ENCODE measurements around the gene SEC24D. TPM values are rescaled to one million over a fixed set of nuclear protein-coding genes. Genes with fewer than 3 reads are reported as not detected.

Gene SEC24D
- total and polyA plus RNA-seq, 5 experiments from 2014 or later: 7.2 to 19.8 (median 9.8) TPM

GRCh38 chr4:118734491-118735205 is 101.3 kb downstream of the SEC24D start:
- peaks cover 0 to 54% (median 14%) of the 10 kb centered on the region in 3 donors for H3K36me3 Mint-ChIP-seq
- no peaks in the 10 kb centered on the region for H3K9me3 Mint-ChIP-seq
- H3K27me3 Mint-ChIP-seq: no peaks in the 10 kb centered on the region
- ATAC-seq (no peak), DNase-seq (no peak)
- POLR2A ChIA-PET: no interaction called here
- peaks cover 3 to 13% (median 10%) of the 10 kb centered on the region in 4 donors for H3K4me1 Mint-ChIP-seq
- H3K27ac Mint-ChIP-seq: peak overlapping the region in 2 of 10 donors; percentile 4 to 68
- H3K4me3 Mint-ChIP-seq: no peak overlapping the region

- Mint-ChIP-seq H3K9me3 (no peaks in the 10 kb centered on the region), H3K27ac (peak overlapping the region in 1 of 10 donors; percentile 10), H3K27me3 (no peaks in the 10 kb centered on the region), H3K4me3 (no peak overlapping the region), H3K4me1 (peaks cover 3 to 19% (median 15%) of the 10 kb centered on the region in 4 donors), H3K36me3 (peaks cover 0 to 38% (median 15%) of the 10 kb centered on the region in 3 donors)
- POLR2A ChIA-PET: no interaction called here
- ATAC-seq (no peak), DNase-seq (no peak)
Observed at GRCh38 chr4:118732591-118733330, 103.2 kb downstream of the SEC24D start.

DNA sequence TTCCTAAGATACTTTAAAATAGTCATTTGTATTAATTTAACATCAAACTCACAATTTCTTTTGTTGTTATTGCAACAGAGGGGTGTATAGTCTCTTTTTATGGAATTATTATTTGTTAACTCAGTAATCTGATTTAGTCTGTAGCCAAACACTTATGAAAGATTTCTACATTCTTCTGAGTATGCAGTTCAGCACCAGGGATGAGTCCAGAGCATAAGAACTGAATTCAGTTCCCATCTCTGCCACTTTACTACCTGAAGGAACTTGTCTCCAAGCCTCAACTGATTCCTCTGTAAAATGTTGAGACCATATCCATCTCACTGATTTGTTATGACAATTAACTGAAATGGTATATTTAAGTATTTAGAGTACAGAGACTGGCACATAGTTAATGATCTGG is 105.2 kb downstream of the SEC24D start:
- H3K36me3 Mint-ChIP-seq: peaks cover 0 to 38% (median 21%) of the 10 kb centered on the region in 3 donors
- ATAC-seq (no peak), DNase-seq (no peak)
- peak overlapping the region in 7 of 10 donors; percentile 8 to 85 (median 76) for H3K27ac Mint-ChIP-seq
- H3K27me3 Mint-ChIP-seq: no peaks in the 10 kb centered on the region
- POLR2A ChIA-PET: interaction anchor here (1.3 kb wide), 1 partner anchor 45 kb away, joined by 6 read pairs; the partner anchor contains the start of gene METTL14
- H3K4me3 Mint-ChIP-seq: no peak overlapping the region
- no peaks in the 10 kb centered on the region for H3K9me3 Mint-ChIP-seq
- H3K4me1 Mint-ChIP-seq: peaks cover 3 to 19% (median 15%) of the 10 kb centered on the region in 4 donors

DNA sequence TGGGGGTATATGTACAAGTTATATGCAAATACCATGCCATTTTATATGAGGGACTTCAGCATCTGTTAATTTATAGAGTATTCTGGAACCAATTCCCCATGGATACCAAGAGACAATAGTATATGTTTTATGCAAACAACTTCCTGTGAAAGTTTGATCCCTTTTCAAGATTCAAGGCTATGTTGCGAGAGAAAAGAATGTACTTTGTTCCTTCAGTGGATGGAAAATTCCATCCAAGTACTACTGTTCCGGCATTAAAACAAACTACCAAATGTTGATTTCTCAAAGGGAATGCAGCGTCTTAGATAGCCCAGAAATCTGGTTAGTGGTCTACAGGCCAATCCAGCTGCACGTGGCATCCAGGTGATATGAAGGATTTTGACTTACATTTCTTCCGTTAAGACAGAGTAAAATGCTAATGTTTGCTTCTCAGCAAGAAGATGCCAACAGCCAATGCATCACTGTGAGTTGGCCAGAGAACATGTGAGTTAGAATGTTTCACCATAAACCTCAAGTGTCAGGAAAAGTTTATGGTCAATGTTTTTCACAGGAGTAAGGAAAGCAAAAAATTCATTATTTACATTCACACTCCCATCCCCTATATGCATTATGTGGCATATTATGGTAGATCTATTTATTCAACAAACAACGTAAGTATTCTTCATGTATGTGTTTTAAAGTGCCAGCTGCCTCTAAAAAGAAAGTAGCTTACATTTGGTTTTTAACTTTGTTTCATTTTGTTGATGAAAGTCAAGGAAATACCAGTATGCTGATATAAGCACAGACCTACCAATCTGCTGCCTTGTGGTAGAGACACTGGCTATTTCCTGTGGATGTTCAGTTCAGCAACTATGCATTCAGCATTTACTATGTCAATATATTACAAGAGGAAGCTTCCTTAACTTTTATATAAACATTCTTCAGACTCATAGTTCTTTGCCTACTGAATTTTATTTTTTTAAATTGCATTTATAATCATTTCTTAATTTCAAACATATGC is 106.3 kb downstream of the SEC24D start:
- H3K36me3 Mint-ChIP-seq: peaks cover 0 to 40% (median 26%) of the 10 kb centered on the region in 3 donors

GRCh38 chr4:118727360-118727759 is 108.6 kb downstream of the SEC24D start:
- Mint-ChIP-seq H3K27ac (no peak overlapping the region), H3K4me3 (no peak overlapping the region), H3K4me1 (peaks cover 7 to 19% (median 15%) of the 10 kb centered on the region in 4 donors), H3K9me3 (no peaks in the 10 kb centered on the region), H3K36me3 (peaks cover 0 to 39% (median 26%) of the 10 kb centered on the region in 3 donors), H3K27me3 (no peaks in the 10 kb centered on the region)
- DNase-seq: no peak
- POLR2A ChIA-PET: no interaction called here
- no peak for ATAC-seq

More for the DNA sequence above, 106.3 kb downstream of the SEC24D start:
- H3K4me3 Mint-ChIP-seq: peak overlapping the region in 7 of 10 donors; percentile 5 to 56 (median 37)
- ATAC-seq (peak; percentile 78 to 97), DNase-seq (peak in 3 of 10 donors; percentile 10 to 53 (median 50))
- peak overlapping the region; percentile 8 to 85 (median 72) for H3K27ac Mint-ChIP-seq
- no peaks in the 10 kb centered on the region for H3K27me3 Mint-ChIP-seq
- POLR2A ChIA-PET: interaction anchor here (1.3 kb wide), 1 partner anchor 44 kb away, joined by 6 read pairs; the partner anchor contains the start of gene METTL14
- peaks cover 3 to 19% (median 15%) of the 10 kb centered on the region in 4 donors for H3K4me1 Mint-ChIP-seq
- H3K9me3 Mint-ChIP-seq: no peaks in the 10 kb centered on the region

DNA sequence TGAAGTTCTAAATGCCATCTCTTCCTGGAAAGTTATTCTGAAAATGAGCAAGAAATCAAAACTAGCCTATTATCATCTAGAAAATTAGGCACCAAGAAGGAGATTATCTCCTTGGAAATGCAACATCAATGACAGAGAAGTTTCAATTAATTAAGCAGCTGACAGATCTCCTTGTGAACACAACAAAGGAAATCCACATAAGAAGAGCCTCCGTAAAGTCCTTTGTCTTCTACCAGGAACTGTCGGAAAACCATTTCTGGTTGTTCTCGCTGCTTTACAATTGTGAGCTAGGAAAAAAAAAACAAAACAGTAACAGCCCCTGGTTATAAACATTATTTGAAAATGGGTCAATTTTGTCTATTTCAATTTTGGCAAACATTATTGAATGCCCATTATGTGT is 112.6 kb downstream of the SEC24D start:
- Mint-ChIP-seq H3K27me3 (no peaks in the 10 kb centered on the region), H3K4me3 (no peak overlapping the region)

DNA sequence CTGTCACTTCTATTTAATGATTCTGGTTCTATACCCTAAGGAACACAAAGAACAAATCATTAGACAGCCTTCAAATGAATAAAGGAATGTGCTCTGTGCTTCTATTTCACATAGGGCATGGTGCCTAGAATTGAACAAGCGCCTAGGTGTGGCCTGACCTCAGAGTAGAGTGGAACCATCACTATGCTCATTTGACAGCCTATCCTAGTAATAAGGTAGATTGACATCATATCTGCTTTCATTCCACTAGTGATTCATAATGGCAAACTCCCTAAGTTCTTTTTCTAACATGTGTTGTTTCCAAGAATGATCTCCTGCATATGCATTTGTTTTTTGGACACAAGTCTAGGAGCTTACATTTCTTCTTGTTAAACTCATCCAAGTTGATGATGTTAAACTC is 114.2 kb downstream of the SEC24D start:
- POLR2A ChIA-PET: no interaction called here
- H3K27ac Mint-ChIP-seq: no peak overlapping the region

More for the DNA sequence above, 112.6 kb downstream of the SEC24D start:
- H3K27ac Mint-ChIP-seq: no peak overlapping the region
- DNase-seq: no peak
- peaks cover 0 to 37% (median 26%) of the 10 kb centered on the region in 3 donors for H3K36me3 Mint-ChIP-seq
- no peaks in the 10 kb centered on the region for H3K9me3 Mint-ChIP-seq
- no peak for ATAC-seq
- POLR2A ChIA-PET: no interaction called here
- H3K4me1 Mint-ChIP-seq: peaks cover 0 to 7% (median 1%) of the 10 kb centered on the region in 4 donors

GRCh38 chr4:118718511-118719170 is 117.3 kb downstream of the SEC24D start:
- Mint-ChIP-seq H3K4me1 (peaks cover 0 to 3% (median 1%) of the 10 kb centered on the region in 4 donors), H3K4me3 (no peak overlapping the region), H3K27me3 (no peaks in the 10 kb centered on the region), H3K36me3 (peaks cover 0 to 8% (median 3%) of the 10 kb centered on the region in 3 donors), H3K27ac (no peak overlapping the region), H3K9me3 (no peaks in the 10 kb centered on the region)
- ATAC-seq (no peak), DNase-seq (no peak)
- POLR2A ChIA-PET: no interaction called here

More for the DNA sequence above, 114.2 kb downstream of the SEC24D start:
- no peak for ATAC-seq
- Mint-ChIP-seq H3K9me3 (no peaks in the 10 kb centered on the region), H3K4me1 (peaks cover 0 to 7% (median 1%) of the 10 kb centered on the region in 4 donors), H3K4me3 (no peak overlapping the region), H3K36me3 (peaks cover 0 to 28% (median 17%) of the 10 kb centered on the region in 3 donors), H3K27me3 (no peaks in the 10 kb centered on the region)
- DNase-seq: no peak

- POLR2A ChIA-PET: no interaction called here
- Mint-ChIP-seq H3K27ac (no peak overlapping the region), H3K4me1 (peaks cover 0 to 6% (median 1%) of the 10 kb centered on the region in 4 donors), H3K27me3 (no peaks in the 10 kb centered on the region), H3K9me3 (no peaks in the 10 kb centered on the region), H3K36me3 (peaks cover 0 to 16% (median 3%) of the 10 kb centered on the region in 3 donors), H3K4me3 (no peak overlapping the region)
- DNase-seq (no peak), ATAC-seq (no peak)
Observed at GRCh38 chr4:118716304-118716703, 119.6 kb downstream of the SEC24D start.

DNA sequence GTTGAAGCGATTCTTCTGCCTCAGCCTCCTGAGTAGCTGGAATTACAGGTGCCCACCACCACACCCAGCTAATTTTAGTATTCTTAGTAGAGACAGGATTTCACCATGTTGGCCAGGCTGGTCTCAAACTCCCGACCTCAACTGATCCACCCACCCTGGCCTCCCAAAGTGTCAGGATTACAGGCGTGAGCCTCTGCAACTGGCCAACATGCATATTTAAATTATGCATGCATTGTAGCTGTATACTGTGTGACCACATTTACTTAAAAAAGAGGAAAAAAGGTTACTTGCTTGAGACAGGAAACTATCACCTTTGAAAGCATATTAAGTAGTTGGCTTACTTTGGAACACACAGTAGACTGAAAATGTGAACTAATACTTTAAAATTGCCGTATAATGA is 121.2 kb downstream of the SEC24D start:
- ATAC-seq: no peak
- Mint-ChIP-seq H3K36me3 (peaks cover 0 to 31% (median 7%) of the 10 kb centered on the region in 3 donors), H3K4me3 (no peak overlapping the region), H3K27me3 (no peaks in the 10 kb centered on the region), H3K9me3 (no peaks in the 10 kb centered on the region), H3K4me1 (peaks cover 0 to 4% (median 0%) of the 10 kb centered on the region in 4 donors), H3K27ac (peak overlapping the region in 1 of 10 donors; percentile 48)
- no peak for DNase-seq
- POLR2A ChIA-PET: no interaction called here

GRCh38 chr4:118712872-118713271 is 123.1 kb downstream of the SEC24D start:
- Mint-ChIP-seq H3K4me1 (peaks cover 0 to 6% (median 0%) of the 10 kb centered on the region in 4 donors), H3K9me3 (no peaks in the 10 kb centered on the region), H3K4me3 (no peak overlapping the region), H3K27ac (no peak overlapping the region), H3K27me3 (no peaks in the 10 kb centered on the region), H3K36me3 (peaks cover 0 to 48% (median 7%) of the 10 kb centered on the region in 3 donors)
- ATAC-seq: no peak
- no peak for DNase-seq
- POLR2A ChIA-PET: no interaction called here
